Activated naive CD4-positive, alpha-beta T cell treated with anti-CD3 and anti-CD28 coated beads, Interleukin-2, amount 10 ng/mL, durations not matched to agents 7 days and 5 days (primary cell): ENCODE measurements around the gene RABL2B.
"Not testable (repeated sequence)": the region's sequence is repeated elsewhere in the genome, so short reads cannot be mapped to it uniquely, and the experiment has no call there.

Experiments
- CTCF ChIA-PET: fragments of 350-600 bp; sonication (Branson Sonifier 250); formaldehyde crosslinking; loops from one replicate; lab custom pipeline; 2021; ENCODE audit warnings: antibody characterized with exemption; lab: Charles Lee
- DNase-seq: peaks from one replicate; pipeline ENCODE4 v3.0.0-alpha.2; 2020
- H3K27ac Mint-ChIP-seq: one replicate; pipeline ENCODE4 v1.8.0; 2021; ENCODE audit warnings: mild to moderate bottlenecking, moderate library complexity, mixed read lengths
- H3K27me3 Mint-ChIP-seq: one replicate; pipeline ENCODE4 v1.8.0; 2021; ENCODE audit warnings: mild to moderate bottlenecking, mixed read lengths
- H3K36me3 Mint-ChIP-seq: one replicate; pipeline ENCODE4 v1.8.0; 2021; ENCODE audit warnings: mixed read lengths
- H3K4me1 Mint-ChIP-seq: one replicate; pipeline ENCODE4 v1.8.0; 2021; ENCODE audit warnings: mixed read lengths
- H3K4me3 Mint-ChIP-seq: one replicate; pipeline ENCODE4 v1.8.0; 2021; ENCODE audit warnings: mild to moderate bottlenecking, moderate library complexity, mixed read lengths
- H3K9me3 Mint-ChIP-seq: one replicate; pipeline ENCODE4 v1.8.0; 2021; ENCODE audit warnings: mixed read lengths

Gene RABL2B

DNA sequence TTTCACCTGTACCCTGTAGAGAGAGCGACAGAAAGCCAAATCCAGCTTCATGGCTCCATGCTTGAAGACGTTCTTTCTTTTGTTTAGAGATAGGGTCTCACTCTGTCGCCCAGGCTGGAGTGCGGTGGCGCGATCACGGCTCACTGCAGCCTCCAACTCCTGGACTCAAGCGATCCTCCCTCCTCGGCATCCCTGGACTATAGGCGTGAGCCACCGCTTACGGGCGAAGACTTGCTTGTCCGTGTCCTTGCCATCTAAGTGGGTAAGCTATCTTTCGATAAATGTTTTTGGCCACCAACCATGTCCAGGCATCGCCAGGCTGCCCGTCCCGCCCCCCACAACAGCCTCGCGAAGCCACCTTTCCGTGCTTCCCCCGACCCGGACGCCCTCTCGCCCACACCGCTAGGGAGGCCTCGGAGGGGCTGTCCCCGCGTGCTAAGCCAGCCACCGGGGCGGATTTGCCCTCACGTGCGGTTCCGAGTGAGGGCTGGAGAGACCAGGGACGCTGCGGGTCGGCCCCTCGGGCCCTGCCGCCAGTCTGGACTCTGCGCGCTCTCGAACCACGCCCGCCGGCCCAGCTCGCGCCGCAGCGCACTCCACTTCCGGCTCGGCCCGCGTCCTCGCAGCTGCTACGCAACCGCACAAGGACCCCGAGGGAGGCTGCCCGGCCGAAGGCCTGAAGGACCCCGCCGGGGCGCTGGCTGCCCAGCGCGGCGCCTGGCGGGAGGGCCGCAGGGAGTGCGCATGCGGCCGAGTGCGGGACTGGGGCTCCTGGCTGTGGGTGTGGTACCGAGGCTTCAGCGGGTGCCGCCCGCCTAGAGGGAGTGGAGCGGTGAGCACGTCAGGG, at the start of gene RABL2B:
Gene RABL2B (minus strand): TSS at position 604 of the 847 bp plus-strand sequence. CDS start 1,342 bp downstream, outside the sequence.
- H3K9me3 Mint-ChIP-seq, CTCF ChIA-PET, H3K36me3 Mint-ChIP-seq, H3K27me3 Mint-ChIP-seq: not testable (repeated sequence)
- Mint-ChIP-seq H3K4me3 (peak within 1 kb of the TSS; percentile 80), H3K27ac (peak within 1 kb of the TSS; percentile 42), H3K4me1 (peaks cover 12% of the 10 kb centered on the region)
- DNase-seq: peak; percentile 92

DNA sequence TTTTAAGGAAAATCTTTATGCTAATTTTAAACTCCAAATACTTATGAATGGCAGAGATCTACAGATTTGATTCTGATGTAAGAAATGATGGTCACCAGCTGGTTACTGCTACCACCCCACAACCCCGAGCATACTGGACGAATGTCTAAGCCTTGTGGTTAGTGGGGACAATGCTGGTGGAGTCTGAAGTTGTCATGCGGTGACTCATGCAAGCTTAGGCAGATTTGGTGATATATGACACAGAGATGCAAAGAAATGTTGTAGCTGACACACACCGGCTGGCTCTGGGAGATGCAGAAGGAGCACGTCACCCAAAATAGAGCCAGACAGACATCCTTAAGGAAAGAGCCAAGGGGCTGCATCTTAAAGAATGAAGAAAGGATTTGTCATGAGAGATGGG, 3.5 kb upstream of the RABL2B start:
- H3K27me3 Mint-ChIP-seq, H3K4me3 Mint-ChIP-seq, CTCF ChIA-PET, H3K27ac Mint-ChIP-seq, DNase-seq, H3K9me3 Mint-ChIP-seq, H3K36me3 Mint-ChIP-seq: not testable (repeated sequence)
- peaks cover 12% of the 10 kb centered on the region for H3K4me1 Mint-ChIP-seq

DNA sequence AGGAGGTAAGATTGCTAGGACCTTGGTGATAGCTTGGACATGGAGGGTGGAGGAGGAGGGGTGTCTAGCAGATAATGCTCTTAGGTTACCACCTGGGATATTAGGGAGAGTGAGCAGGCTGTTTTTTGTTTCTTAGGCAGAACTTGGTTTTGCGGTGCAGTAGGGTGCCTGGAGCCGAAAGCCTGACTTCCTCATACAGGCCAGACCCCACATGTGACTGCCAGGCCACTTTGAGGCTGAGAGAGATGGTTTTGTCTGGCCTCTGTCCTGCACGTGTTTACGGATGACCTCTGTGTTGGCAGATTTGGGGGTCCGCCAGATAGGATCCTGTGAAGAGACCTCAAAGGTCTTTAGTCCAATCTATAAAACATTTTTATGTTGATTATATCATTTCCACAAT, 1.9 kb upstream of the RABL2B start:
- not testable (repeated sequence) for H3K4me3 Mint-ChIP-seq, H3K27ac Mint-ChIP-seq, H3K9me3 Mint-ChIP-seq

DNA sequence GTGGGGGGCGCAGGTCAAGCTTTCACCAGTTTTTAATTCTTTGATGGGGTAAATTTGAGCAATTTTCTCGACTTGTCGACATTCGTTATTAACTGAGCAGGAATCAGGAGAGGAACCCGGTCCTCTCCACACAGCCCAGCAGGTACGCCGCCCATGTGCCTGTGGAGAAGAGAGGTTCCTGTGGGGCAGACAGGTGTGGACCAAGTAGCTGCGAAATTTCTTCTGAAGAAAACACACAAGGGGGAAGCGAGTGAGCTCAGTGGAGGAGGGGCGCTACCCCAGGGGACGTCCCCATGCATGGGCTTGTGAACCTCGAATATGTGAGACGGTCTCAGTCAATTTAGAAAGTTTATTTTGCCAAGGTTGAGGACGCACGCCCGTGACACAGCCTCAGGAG, 442 bp upstream of the RABL2B start:
- H3K36me3 Mint-ChIP-seq, H3K9me3 Mint-ChIP-seq, CTCF ChIA-PET, H3K27me3 Mint-ChIP-seq: not testable (repeated sequence)
- peak; percentile 31 for DNase-seq
- H3K4me3 Mint-ChIP-seq: peak overlapping the region; percentile 80
- peak overlapping the region; percentile 42 for H3K27ac Mint-ChIP-seq
- peaks cover 12% of the 10 kb centered on the region for H3K4me1 Mint-ChIP-seq

More for the DNA sequence above, 1.9 kb upstream of the RABL2B start:
- H3K27me3 Mint-ChIP-seq, H3K36me3 Mint-ChIP-seq, CTCF ChIA-PET, DNase-seq: not testable (repeated sequence)
- H3K4me1 Mint-ChIP-seq: peaks cover 12% of the 10 kb centered on the region

DNA sequence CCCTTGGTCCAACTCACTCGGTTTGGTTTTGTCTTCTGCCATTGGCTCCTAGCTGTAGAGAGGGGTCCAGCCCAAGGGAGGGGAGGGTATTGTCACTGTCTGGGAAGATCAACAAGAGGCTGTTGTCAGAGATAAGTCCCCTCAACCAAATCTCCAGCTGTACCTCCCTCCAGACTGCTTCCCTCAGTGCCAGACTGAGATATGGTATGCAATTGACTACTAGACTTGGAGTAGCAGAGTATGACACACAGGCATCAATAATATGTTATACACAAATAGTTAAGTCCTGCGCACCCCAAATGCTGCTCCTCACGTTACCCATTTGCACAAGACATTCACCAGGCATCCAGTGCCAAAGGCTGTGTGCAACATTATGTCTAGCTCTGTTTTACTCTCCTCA, 1.2 kb downstream of the RABL2B start:
- peaks cover 12% of the 10 kb centered on the region for H3K4me1 Mint-ChIP-seq
- H3K27ac Mint-ChIP-seq, DNase-seq, H3K36me3 Mint-ChIP-seq, CTCF ChIA-PET, H3K27me3 Mint-ChIP-seq, H3K9me3 Mint-ChIP-seq: not testable (repeated sequence)
- peak overlapping the region; percentile 49 for H3K4me3 Mint-ChIP-seq

DNA sequence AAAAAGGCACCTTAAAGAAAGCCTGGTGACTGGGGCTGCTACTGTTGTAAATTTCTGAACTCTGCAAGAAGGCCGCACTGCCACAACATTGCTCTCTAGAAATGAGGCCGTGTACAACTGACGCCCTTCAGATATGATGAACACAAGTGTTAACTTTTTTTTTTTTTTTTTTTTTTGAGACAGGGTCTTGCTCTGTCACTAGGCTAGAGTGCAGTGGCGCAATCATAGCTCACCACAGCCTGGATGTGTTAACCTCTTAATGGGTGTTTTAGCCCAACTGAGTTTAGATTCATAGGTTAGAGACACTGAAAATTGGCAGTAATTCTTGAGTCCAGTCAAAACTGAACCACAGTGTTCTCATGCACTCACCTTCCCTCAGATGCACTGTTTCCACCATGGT, 3.2 kb downstream of the RABL2B start:
- CTCF ChIA-PET, H3K27me3 Mint-ChIP-seq, H3K27ac Mint-ChIP-seq, H3K4me3 Mint-ChIP-seq, H3K36me3 Mint-ChIP-seq, DNase-seq, H3K9me3 Mint-ChIP-seq: not testable (repeated sequence)
- peaks cover 11% of the 10 kb centered on the region for H3K4me1 Mint-ChIP-seq

DNA sequence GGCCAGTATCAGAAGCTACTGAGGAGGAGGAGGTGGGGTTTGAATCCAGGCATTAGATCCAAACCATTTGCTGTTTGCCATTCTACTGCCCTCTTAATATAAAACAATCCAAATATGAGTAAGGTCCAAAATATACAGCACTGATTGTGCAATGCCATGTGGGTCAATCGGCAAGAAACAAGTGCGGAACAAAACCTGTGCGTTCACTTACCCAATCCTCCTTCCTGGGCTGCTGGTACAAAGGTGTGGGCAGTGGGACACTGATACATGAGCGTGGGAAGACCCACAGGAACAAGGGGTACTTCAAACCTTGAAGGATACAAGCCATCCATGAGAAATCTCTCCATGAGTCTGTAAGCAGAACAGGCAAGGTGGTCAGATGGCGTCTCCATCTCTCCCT, 5.8 kb downstream of the RABL2B start:
- H3K4me1 Mint-ChIP-seq, H3K9me3 Mint-ChIP-seq, H3K4me3 Mint-ChIP-seq, CTCF ChIA-PET, H3K36me3 Mint-ChIP-seq, H3K27ac Mint-ChIP-seq, H3K27me3 Mint-ChIP-seq, DNase-seq: not testable (repeated sequence)

DNA sequence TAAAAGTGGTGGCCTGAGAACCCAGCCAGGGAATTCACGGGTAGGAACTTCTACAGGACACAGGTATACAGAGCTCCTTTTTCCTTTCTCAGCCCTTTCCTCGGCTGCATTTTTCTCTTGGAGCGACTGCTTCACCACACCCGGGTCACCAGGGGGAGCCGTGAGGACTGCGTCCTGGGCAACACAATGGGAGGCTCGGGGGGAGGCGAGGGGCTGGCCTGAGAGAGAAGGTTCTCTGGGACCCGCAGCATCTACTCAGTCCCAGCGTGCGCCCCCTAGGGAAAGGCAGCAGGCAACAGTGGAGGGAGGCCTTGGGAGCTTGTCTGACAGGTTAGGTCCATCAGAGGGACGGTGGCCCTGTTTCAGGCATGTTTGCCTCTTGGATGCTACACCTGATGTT, 8.3 kb downstream of the RABL2B start:
- H3K27ac Mint-ChIP-seq, H3K9me3 Mint-ChIP-seq, CTCF ChIA-PET, H3K27me3 Mint-ChIP-seq, H3K4me1 Mint-ChIP-seq, H3K36me3 Mint-ChIP-seq, H3K4me3 Mint-ChIP-seq: not testable (repeated sequence)
- DNase-seq: peak; percentile 31

DNA sequence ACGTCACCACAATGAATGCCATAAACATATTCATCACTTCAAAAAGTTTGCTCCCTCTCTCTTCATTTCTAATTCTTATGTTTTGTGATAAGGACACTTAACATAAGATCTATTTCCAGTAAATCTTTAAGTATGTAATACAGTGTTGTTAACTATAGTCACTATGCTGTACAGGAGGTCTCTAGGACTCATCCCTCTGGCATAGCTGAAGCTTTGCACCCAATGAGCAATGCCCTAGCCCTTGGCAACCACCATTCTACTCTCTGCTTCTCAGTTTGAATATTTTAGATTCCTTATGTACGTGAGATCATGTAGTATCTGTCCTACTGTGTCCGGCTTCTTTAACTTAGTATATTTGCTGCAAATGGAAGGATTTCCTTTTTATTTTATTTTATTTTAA, 19.1 kb downstream of the RABL2B start:
- H3K27ac Mint-ChIP-seq, H3K27me3 Mint-ChIP-seq, CTCF ChIA-PET, H3K9me3 Mint-ChIP-seq, DNase-seq, H3K4me3 Mint-ChIP-seq, H3K4me1 Mint-ChIP-seq, H3K36me3 Mint-ChIP-seq: not testable (repeated sequence)

DNA sequence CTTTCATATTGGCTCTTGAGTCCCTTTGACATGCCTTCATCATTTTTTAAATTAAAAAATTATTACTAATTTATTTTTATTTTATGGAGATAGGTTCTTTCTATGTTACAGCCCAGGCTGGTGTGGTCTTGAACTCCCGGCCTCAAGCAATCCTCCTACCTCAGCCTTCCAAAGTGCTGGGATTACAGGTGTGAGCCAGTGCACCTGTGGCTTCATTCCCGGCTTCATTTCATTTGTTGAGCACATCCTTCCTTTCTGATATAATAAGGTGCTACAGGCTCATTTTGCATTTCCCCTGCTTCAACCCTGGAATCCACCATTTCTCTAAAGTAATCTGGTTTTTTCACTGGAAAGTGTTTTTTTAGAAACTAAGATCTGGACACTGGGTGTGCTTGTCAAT, 21.6 kb downstream of the RABL2B start:
- H3K4me3 Mint-ChIP-seq, H3K27ac Mint-ChIP-seq, CTCF ChIA-PET, H3K9me3 Mint-ChIP-seq, DNase-seq, H3K27me3 Mint-ChIP-seq, H3K36me3 Mint-ChIP-seq: not testable (repeated sequence)
- H3K4me1 Mint-ChIP-seq: peaks cover 16% of the 10 kb centered on the region

DNA sequence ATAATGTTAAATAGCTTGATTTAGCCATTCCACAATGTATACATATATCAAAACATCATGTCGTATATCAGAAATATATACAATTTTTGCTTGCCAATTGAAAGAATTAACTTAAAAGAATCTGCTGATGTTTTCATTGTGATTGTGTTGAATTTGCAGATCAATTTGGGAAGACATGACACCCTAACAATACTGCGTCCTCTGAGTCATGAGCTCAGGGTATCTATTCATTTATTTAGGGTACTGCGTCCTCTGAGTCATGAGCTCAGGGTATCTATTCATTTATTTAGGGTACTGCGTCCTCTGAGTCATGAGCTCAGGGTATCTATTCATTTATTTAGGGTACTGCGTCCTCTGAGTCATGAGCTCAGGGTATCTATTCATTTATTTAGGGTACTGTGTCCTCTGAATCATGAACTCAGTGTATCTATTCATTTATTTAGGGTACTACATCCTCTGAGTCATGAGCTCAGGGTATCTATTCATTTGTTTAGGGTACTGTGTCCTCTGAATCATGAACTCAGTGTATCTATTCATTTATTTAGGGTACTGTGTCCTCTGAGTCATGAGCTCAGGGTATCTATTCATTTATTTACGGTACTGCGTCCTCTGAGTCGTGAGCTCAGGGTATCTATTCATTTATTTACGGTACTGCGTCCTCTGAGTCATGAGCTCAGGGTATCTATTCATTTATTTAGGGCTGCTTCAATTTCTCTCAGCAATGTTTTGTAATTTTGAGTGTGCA, 23.7 kb downstream of the RABL2B start:
- Mint-ChIP-seq H3K27me3 (peaks cover 12% of the 10 kb centered on the region), H3K4me1 (peaks cover 35% of the 10 kb centered on the region)
- H3K4me3 Mint-ChIP-seq, H3K36me3 Mint-ChIP-seq, H3K9me3 Mint-ChIP-seq, DNase-seq, CTCF ChIA-PET, H3K27ac Mint-ChIP-seq: not testable (repeated sequence)

DNA sequence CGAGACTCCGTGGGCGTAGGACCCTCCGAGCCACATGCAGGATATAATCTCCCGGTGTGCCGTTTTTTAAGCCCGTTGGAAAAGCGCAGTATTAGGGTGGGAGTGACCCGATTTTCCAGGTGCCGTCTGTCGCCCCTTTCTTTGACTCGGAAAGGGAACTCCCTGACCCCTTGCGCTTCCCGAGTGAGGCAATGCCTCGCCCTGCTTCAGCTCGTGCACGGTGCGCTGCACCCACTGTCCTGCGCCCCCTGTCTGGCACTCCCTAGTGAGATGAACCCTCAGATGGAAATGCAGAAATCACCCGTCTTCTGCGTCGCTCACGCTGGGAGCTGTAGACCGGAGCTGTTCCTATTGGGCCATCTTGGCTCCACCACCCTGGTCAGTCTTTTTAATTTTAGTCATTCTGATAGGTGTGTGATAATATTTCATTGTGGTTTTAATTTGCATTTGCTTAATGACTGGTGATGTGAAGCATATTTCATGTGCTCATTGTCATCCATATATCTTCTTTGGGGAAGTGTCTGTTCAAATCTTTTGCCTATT, 26.4 kb downstream of the RABL2B start:
- Mint-ChIP-seq H3K27me3 (peaks cover 21% of the 10 kb centered on the region), H3K4me3 (peak overlapping the region; percentile 81), H3K4me1 (peaks cover 38% of the 10 kb centered on the region), H3K27ac (peak overlapping the region; percentile 90)
- CTCF ChIA-PET, H3K9me3 Mint-ChIP-seq, H3K36me3 Mint-ChIP-seq: not testable (repeated sequence)
- peak; percentile 79 for DNase-seq

DNA sequence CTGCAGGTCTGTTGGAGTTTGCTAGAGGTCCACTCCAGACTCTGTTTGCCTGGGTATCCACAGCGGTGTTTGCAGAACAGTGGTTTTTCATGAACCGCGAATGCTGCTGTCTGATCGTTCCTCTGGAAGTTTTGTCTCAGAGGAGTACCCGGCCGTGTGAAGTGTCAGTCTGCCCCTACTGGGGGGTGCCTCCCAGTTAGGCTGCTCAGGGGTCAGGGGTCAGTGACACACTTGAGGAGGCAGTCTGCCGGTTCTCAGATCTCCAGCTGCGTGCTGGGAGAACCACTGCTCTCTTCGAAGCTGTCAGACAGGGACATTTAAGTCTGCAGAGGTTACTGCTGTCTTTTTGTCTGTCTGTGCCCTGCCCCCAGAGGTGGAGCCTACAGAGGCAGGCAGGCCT, 27.0 kb downstream of the RABL2B start:
- H3K9me3 Mint-ChIP-seq, H3K36me3 Mint-ChIP-seq, CTCF ChIA-PET: not testable (repeated sequence)
- Mint-ChIP-seq H3K27ac (peak overlapping the region; percentile 90), H3K4me1 (peaks cover 38% of the 10 kb centered on the region), H3K27me3 (peaks cover 23% of the 10 kb centered on the region), H3K4me3 (peak overlapping the region; percentile 81)
- DNase-seq: peak; percentile 27

DNA sequence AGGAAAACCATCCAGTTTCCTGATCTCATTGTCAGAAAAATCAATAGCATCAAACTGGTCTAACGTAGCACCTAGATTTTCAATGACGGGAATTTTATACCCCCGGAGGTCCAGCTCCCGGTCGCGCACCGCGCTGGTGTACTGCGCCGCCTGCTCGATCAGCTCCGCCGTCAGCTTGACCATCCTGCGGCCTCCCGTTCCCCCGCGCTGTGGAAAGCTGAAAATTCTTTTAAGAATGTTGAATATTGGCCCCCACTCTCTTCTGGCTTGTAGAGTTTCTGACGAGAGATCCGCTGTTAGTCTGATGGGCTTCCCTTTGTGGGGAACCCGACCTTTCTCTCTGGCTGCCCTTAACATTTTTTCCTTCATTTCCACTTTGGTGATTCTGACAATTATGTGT, 28.2 kb downstream of the RABL2B start:
- CTCF ChIA-PET, H3K27ac Mint-ChIP-seq, H3K36me3 Mint-ChIP-seq: not testable (repeated sequence)

More for the DNA sequence above, 28.2 kb downstream of the RABL2B start:
- peak overlapping the region; percentile 27 for H3K4me3 Mint-ChIP-seq
- not testable (repeated sequence) for DNase-seq, H3K9me3 Mint-ChIP-seq
- peaks cover 25% of the 10 kb centered on the region for H3K27me3 Mint-ChIP-seq
- peaks cover 38% of the 10 kb centered on the region for H3K4me1 Mint-ChIP-seq
